Lower lobe of right lung (tissue), 2 donors: ENCODE results near the gene NPAS1. TPM values are rescaled to one million over a fixed set of nuclear protein-coding genes. Genes with fewer than 3 reads are reported as not detected.

Experiments
- ATAC-seq, 2 donors: fragments of 200-7000 bp; cut with Tn5 transposase; one replicate each; pipeline ENCODE4 v1.9.1; 2020 to 2022; ENCODE audit warnings: mild to moderate bottlenecking in 2 of 2, moderate library complexity in 2 of 2
- DNase-seq: peaks from one replicate; pipeline ENCODE4 v3.0.0-alpha.2; 2020
- H3K27ac ChIP-seq: fragments of 200-600 bp; one replicate; pipeline ENCODE4 v1.8.0; 2022
- H3K27me3 ChIP-seq: fragments of 200-600 bp; one replicate; pipeline ENCODE4 v1.8.0; 2022; ENCODE audit warnings: low read depth
- H3K36me3 ChIP-seq: fragments of 200-600 bp; one replicate; pipeline ENCODE4 v1.8.0; 2022; ENCODE audit warnings: mild to moderate bottlenecking
- H3K4me1 ChIP-seq: fragments of 200-600 bp; one replicate; pipeline ENCODE4 v1.8.0; 2022
- H3K4me3 ChIP-seq: fragments of 200-600 bp; one replicate; pipeline ENCODE4 v1.8.0; 2022; ENCODE audit warnings: mild to moderate bottlenecking
- H3K9me3 ChIP-seq: fragments of 200-600 bp; one replicate; pipeline ENCODE4 v1.8.0; 2022
- CTCF ChIP-seq: fragments of 200-600 bp; IDR thresholded peaks from one replicate; pipeline ENCODE4 v1.8.0; 2022; ENCODE audit warnings: antibody characterized with exemption, mild to moderate bottlenecking
- intact Hi-C: fragments of 100-400 bp; cut with DNase I; formaldehyde crosslinking; loops from one replicate; pipeline ENCODE4 v1.11.0; 2022
- total RNA-seq: library from RNA; stranded (reverse); fragmentation: NEBNext Ultra II Directional; extraction: Animal tissue kit (Norgen Biotek cat#: 25700); gene quantifications from one replicate; pipeline ENCODE4 v1.2.1, GENCODE V29; 2021
- donor health status: DM: no; HTN: yes; CAD: no; lungs with severe emphysema.

The NPAS1 gene
- total RNA-seq, 1 donor from 2014 or later, result 1.8 TPM

- H3K27ac ChIP-seq, result peak overlapping the region; percentile 64
- TF ChIP-seq CTCF, result peak; percentile 98
- peaks cover 15% of the 10 kb centered on the region for H3K4me1 ChIP-seq
- DNase-seq, result peak; percentile 90
- peak; percentile 97 for ATAC-seq
- intact Hi-C loops, result no loop called here
- no peaks in the 10 kb centered on the region for H3K36me3 ChIP-seq
- peaks cover 15% of the 10 kb centered on the region for H3K27me3 ChIP-seq
- H3K9me3 ChIP-seq, result no peaks in the 10 kb centered on the region
- H3K4me3 ChIP-seq, result peak overlapping the region; percentile 52
These were observed 15.8 kb downstream of the NPAS1 start for GRCh38 chr19:47035127-47036096.

DNA sequence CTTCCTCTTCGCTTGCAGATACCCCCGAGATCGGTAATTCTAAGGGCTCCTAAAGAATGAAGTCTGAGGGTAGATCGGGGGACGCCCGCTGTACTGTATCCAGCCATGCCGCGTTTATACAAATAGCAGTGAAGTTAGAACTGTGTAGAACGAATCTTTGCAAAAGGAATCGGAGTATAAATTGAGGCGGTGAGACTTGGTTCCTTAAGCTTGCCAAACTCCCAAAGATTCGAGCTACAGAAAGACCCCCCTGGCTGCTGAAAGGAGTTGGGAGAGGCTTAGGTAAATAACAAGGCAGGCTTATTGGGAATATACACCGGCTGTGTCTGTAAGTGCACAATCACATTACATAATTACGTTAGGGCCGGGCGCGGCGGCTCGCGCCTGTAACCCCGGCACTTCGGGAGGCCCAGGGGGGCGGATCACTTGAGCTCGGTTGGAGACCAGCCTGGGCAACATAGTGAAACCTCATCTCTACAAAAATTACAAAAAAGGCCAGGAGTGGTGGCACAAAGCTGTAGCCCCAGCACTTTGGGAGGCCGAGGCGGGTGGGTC, 16.5 kb downstream of the NPAS1 start:
- Histone ChIP-seq H3K9me3 (no peaks in the 10 kb centered on the region), H3K4me3 (peak overlapping the region; percentile 52), H3K27ac (peak overlapping the region; percentile 64), H3K4me1 (peaks cover 15% of the 10 kb centered on the region), H3K36me3 (no peaks in the 10 kb centered on the region), H3K27me3 (peaks cover 12% of the 10 kb centered on the region)
- no peak for TF ChIP-seq CTCF
- ATAC-seq, result peak; percentile 59 to 71
- DNase-seq, result peak; percentile 69
- intact Hi-C loops, result no loop called here

GRCh38 chr19:47037766-47038165, 18.1 kb downstream of the NPAS1 start:
- Histone ChIP-seq H3K4me1 (peaks cover 15% of the 10 kb centered on the region), H3K27me3 (no peaks in the 10 kb centered on the region), H3K27ac (no peak overlapping the region), H3K9me3 (no peaks in the 10 kb centered on the region), H3K36me3 (no peaks in the 10 kb centered on the region), H3K4me3 (no peak overlapping the region)
- DNase-seq (no peak), ATAC-seq (no peak)
- TF ChIP-seq CTCF, result no peak
- intact Hi-C loops, result no loop called here

DNA sequence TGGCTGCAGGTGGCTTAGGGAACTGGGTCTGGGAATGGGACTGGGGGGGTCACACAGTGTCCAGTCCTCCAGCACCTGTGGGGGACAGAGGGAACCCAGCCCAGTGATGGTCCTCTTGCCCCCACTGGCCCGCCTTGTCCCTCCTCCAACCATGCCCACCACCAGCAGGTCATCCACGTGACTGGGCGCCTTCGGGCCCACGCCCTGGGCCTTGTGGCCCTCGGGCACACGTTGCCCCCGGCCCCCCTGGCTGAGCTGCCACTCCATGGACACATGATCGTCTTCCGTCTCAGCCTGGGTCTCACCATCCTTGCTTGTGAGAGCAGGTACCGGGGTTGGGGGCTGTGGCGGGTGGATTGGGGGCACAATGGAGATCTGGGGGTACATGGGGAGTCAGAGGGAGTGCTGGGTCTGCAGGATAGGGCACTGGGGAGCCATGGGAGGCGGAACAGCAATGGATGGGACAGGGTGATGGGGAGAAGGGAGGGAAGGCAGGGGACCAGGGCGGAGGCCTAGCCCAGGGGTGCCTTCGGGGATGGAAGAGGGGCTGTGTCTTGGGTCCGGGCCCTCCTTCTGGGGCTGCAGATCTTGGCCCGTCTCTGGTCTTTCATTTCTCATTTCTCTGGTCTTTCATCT, 19.7 kb downstream of the NPAS1 start:
- Histone ChIP-seq H3K4me3 (no peak overlapping the region), H3K9me3 (no peaks in the 10 kb centered on the region), H3K27me3 (no peaks in the 10 kb centered on the region), H3K36me3 (no peaks in the 10 kb centered on the region), H3K27ac (no peak overlapping the region), H3K4me1 (peaks cover 15% of the 10 kb centered on the region)
- DNase-seq, result no peak
- no peak for ATAC-seq
- TF ChIP-seq CTCF, result no peak
- intact Hi-C loops, result no loop called here

GRCh38 chr19:47040869-47041268, 21.2 kb downstream of the NPAS1 start:
- H3K27ac ChIP-seq, result no peak overlapping the region
- no peaks in the 10 kb centered on the region for H3K27me3 ChIP-seq
- no peak for TF ChIP-seq CTCF
- peaks cover 7% of the 10 kb centered on the region for H3K4me1 ChIP-seq
- DNase-seq (no peak), ATAC-seq (no peak)
- intact Hi-C loops, result no loop called here
- no peaks in the 10 kb centered on the region for H3K36me3 ChIP-seq
- no peak overlapping the region for H3K4me3 ChIP-seq
- H3K9me3 ChIP-seq, result no peaks in the 10 kb centered on the region
